PC-9 (cell line): ENCODE measurements around the gene PDE4D.

Experiments
- CTCF ChIP-seq: fragments of 200-600 bp; sonication (generic); conservative IDR thresholded peaks from 2 replicates; pipeline ENCODE4 v1.6.1; 2017; ENCODE audit warnings: mixed run types, antibody characterized with exemption, mild to moderate bottlenecking, moderate library complexity
- EZH2 ChIP-seq: fragments of 200-600 bp; sonication (generic); IDR thresholded peaks from 2 replicates; pipeline ENCODE4 v1.8.0; 2017; ENCODE audit warnings: antibody characterized with exemption, low read depth

GRCh38 chr5:59285300-59286016, 608.1 kb downstream of the PDE4D start:
- TF ChIP-seq CTCF = no peak
- no peak for TF ChIP-seq EZH2
